Right lobe of liver (tissue), 4 donors: Measurements from ENCODE around the gene THSD7A.

Source experiments
- CTCF ChIP-seq, 4 donors: fragments of 200-600 bp in 3 of 4; fragments of 450-650 bp in 1 of 4; IDR thresholded peaks; one replicate each; pipeline versions ENCODE4 v1.5.1 to v1.8.0; 2016 to 2022; ENCODE audit warnings: antibody characterized with exemption in 4 of 4, mild to moderate bottlenecking in 2 of 4
- POLR2A ChIP-seq: fragments of 450-650 bp; IDR thresholded peaks from one replicate; pipeline ENCODE4 v1.6.1; 2017; ENCODE audit warnings: antibody characterized with exemption, mild to moderate bottlenecking
- donor health status: DM: no; HTN: no; CAD: no.
- donor health status: DM: no; HTN: no; CAD: no.
- donor health status: DM: no; HTN: yes; CAD: no.

- TF ChIP-seq CTCF (IDR thresholded peaks at IDR 0.05) (no peak), POLR2A (no peak)
These were observed 255.7 kb downstream of the THSD7A start for GRCh38 chr7:11576310-11576709.
